GM12872 (cell line): Measurements from ENCODE around the gene TRDMT1.

ENCODE experiments used
- TF ChIP-seq, protein P1 (sequence below): IDR thresholded peaks from 3 replicates; pipeline ENCODE4 v1.5.1; 2011; ENCODE audit warnings: low read depth, mild to moderate bottlenecking, low read length, moderate library complexity; ENCODE audit not compliant: insufficient read depth

Gene TRDMT1

DNA sequence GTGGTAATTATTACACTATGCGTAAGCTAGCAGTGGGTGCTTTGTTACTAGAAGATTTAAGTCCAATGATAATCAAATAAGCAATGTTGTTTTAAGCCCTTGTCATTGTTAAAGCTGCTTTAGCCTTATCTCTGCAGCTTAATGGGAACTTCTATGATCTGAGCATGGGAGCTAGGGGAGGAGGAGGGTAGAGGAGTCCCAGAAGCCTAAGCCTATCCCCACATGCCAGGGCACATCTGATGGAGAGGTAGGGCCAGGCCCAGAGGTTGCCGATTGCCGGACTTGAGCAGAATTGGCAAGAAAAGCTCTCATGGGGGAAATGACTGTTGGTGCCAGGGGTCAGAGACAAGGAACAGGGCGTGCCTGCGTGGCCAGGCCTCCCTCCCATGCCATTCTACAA lies 85.3 kb downstream of the TRDMT1 start:
- TF ChIP-seq, protein P1, sequence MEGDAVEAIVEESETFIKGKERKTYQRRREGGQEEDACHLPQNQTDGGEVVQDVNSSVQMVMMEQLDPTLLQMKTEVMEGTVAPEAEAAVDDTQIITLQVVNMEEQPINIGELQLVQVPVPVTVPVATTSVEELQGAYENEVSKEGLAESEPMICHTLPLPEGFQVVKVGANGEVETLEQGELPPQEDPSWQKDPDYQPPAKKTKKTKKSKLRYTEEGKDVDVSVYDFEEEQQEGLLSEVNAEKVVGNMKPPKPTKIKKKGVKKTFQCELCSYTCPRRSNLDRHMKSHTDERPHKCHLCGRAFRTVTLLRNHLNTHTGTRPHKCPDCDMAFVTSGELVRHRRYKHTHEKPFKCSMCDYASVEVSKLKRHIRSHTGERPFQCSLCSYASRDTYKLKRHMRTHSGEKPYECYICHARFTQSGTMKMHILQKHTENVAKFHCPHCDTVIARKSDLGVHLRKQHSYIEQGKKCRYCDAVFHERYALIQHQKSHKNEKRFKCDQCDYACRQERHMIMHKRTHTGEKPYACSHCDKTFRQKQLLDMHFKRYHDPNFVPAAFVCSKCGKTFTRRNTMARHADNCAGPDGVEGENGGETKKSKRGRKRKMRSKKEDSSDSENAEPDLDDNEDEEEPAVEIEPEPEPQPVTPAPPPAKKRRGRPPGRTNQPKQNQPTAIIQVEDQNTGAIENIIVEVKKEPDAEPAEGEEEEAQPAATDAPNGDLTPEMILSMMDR = no peak

DNA sequence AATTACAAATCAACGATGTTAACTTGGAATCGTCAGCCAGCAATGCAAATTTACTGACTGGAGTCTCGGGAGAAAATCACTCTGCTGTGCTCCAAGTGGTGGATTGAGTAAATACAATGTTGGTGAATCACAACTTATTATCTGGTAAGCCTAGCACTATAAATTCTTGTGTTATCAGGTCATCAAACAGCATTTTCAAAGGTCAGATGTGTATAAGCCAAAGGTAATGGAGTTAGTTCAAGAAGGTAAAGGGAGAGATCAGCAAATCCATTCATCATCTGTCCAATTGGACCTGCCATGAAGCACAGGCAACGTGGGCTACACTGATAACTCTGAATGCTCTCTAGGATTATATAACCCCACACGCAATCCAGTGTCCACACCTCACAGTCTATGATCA lies 85.8 kb downstream of the TRDMT1 start:
- TF ChIP-seq, protein P1 = no peak

DNA sequence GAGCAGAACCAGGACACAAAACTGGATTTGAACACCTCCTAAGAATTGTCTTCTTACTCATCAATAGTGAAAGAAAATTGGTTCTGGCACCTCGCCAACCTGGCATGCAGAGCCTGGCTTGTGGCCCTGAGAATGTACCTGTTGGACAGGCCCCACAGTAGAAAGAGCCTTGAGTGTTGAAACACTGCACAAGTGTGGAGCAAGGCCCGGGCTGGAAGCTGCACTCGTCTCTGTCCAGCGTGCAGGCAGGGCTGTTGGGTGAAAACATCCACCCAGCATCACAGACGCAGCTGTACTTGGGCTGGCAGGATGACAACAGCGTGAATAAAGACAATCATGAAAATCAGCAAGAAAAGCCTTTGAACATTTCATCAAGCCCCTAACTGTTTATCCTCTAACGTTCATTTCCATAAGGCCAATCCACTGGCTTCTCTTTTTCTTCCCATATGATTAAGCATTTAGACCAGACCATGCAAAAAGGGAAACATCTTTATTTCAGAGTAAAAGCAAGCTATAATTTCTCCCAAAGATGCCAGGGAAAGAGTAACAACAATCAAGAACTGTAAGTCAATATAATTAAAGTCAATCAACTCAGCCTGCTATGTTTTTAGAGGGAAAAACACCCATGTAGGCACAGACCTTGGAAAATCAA lies 87.5 kb downstream of the TRDMT1 start:
- TF ChIP-seq, protein P1 = no peak

DNA sequence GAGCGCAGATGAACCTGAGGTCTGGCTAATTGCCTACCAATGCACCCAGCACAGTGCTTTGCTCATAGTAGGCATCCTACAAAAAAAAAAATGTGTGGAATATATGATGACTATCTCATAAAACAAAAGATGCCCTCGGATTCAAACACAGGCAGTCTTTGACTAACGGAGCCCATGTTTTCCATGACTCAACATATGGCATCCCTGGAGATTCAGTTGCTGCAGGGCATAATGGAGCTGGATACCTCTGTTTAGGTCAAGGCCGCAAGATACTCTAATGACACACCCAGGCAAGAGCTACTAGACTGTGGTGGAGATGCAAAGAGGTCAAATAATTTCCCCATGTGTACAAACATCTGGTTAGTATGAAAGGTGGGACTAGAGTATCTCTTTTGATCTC lies 88.1 kb downstream of the TRDMT1 start:
- TF ChIP-seq, protein P1 = no peak

DNA sequence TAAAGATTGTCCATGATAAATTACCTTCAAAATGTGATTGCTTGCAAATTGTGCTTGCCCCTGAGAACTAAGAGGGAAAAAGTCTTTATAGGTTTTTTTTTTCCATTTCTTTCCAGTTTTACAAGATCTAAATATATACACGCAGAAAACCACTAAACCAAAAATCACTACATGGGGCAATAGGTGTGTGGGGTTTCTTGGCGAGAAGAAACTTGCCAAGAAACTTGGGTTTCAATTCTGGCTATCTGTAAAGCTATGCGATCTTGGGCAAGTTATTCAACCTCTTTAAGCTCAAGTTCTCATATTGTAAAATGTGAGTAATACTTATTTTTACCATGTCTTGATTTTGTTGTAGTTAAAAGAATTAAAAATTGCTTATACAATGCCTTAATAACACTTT lies 88.9 kb downstream of the TRDMT1 start:
- TF ChIP-seq, protein P1 = no peak

DNA sequence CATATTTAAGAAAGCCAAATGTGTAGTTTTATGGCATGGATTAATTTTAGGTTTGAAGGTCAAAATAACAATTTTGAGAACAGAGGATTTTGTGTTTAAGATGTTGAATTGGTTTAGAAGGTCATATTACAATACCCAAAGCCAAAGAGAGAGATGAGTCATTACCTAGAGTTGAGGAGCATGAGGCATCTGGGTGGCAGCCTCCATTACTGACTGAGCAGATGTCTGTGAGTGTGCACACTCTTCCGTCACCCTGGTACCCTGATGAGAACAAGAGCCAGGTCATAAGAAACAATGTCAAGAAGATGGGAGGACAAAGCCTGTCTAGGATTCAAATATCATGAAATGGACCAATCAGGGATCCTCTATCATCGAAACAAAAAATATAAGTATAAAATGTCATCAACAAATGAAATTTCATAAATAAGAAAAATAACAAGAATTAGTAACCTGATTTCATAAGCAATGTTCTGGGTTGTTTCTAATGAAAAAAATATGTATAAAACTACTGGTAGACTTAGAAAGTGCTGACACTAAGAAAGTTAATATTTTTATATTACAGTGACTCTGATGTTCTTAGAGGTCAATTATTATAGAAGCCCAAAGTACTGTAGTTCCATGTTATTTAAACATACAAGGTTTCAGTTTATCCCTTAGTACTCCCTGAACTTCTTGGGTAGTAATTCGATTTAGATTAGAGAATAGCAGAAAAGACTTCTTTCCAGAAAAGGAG lies 91.8 kb downstream of the TRDMT1 start:
- TF ChIP-seq, protein P1 = no peak

DNA sequence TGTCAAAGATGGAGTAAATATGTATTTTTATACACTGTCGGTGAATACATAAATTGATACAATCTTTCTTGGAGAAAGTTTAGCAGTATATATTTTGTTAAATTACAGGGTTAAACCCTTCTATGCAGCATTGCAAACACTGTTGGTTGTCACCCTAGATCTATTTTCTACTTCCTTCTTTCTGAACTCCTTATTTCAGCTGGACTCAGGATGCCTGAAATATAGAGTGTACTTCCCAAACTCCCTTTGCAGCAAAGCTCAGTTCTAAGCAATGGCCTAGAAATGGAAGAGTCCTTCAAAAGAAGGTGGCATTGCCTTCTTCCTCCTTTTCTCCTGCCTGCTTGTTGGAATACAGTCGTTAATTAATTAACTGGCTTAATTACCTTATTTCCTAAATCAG lies 92.4 kb downstream of the TRDMT1 start:
- TF ChIP-seq, protein P1 = no peak
